Fibroblast of lung (primary cell): ENCODE results near the gene SPAAR. TPM values are rescaled to one million over a fixed set of nuclear protein-coding genes. Genes with fewer than 3 reads are reported as not detected.

Experiments
- DNase-seq, 2 donors: peaks; one replicate each; pipeline versions ENCODE4 v3.0.0 to v3.0.0-alpha.2; 2010; ENCODE audit warnings: low read depth in 2 of 2
- H2AFZ ChIP-seq: 2 replicates; pipeline ENCODE4 v1.5.1; 2012; ENCODE audit warnings: low read length, control low read depth, inconsistent platforms
- H3K27ac ChIP-seq: 2 replicates; pipeline ENCODE4 v1.5.1; 2011; ENCODE audit warnings: low read length, control low read depth; ENCODE audit not compliant: insufficient read depth
- H3K27me3 ChIP-seq: 2 replicates; pipeline ENCODE4 v1.5.1; 2011; ENCODE audit warnings: mild to moderate bottlenecking, low read length; ENCODE audit not compliant: control insufficient read depth, insufficient read depth
- H3K36me3 ChIP-seq: 2 replicates; pipeline ENCODE4 v1.5.1; 2011; ENCODE audit warnings: low read length; ENCODE audit not compliant: control insufficient read depth, insufficient read depth
- H3K4me1 ChIP-seq: 2 replicates; pipeline ENCODE4 v1.5.1; 2011; ENCODE audit warnings: low read length; ENCODE audit not compliant: control insufficient read depth, insufficient read depth; ENCODE audit errors: extremely low read depth
- H3K4me2 ChIP-seq: 2 replicates; pipeline ENCODE4 v1.5.1; 2011; ENCODE audit warnings: low read length, control low read depth; ENCODE audit not compliant: insufficient read depth; ENCODE audit errors: extremely low read depth
- H3K4me3 ChIP-seq, 4 experiments: fragments of 200-600 bp in 1 of 4; sonication (generic) in 1 of 4; replicated peaks in 1 of 4; 2 replicates each; pipeline ENCODE4 v1.5.1; 2011 to 2016; ENCODE audit warnings: low read length in 4 of 4, low read depth in 3 of 4, mild to moderate bottlenecking in 3 of 4, control low read depth in 2 of 4, inconsistent platforms in 1 of 4, mixed read lengths in 1 of 4; ENCODE audit not compliant: insufficient read depth in 1 of 4; ENCODE audit errors: control extremely low read depth in 1 of 4
- H3K79me2 ChIP-seq: 2 replicates; pipeline ENCODE4 v1.5.1; 2012; ENCODE audit warnings: mild to moderate bottlenecking, low read length, inconsistent platforms; ENCODE audit not compliant: control insufficient read depth, insufficient read depth
- H3K9ac ChIP-seq: 2 replicates; pipeline ENCODE4 v1.5.1; 2011; ENCODE audit warnings: mild to moderate bottlenecking, low read length, control low read depth; ENCODE audit not compliant: insufficient read depth
- H3K9me3 ChIP-seq: 2 replicates; pipeline ENCODE4 v1.5.1; 2012; ENCODE audit warnings: low read depth, low read length; ENCODE audit not compliant: control insufficient read depth, insufficient read depth
- H4K20me1 ChIP-seq: 2 replicates; pipeline ENCODE4 v1.5.1; 2011; ENCODE audit warnings: low read length; ENCODE audit not compliant: control insufficient read depth, insufficient read depth; ENCODE audit errors: extremely low read depth
- CTCF ChIP-seq, 2 donors: IDR thresholded peaks in 1 of 2; conservative IDR thresholded peaks in 1 of 2; 1 replicate in 1 of 2; 2 replicates in 1 of 2; pipeline ENCODE4 v1.5.1; 2011 to 2012; ENCODE audit warnings: low read length in 2 of 2, control low read depth in 1 of 2, inconsistent platforms in 1 of 2, low read depth in 1 of 2, mild to moderate bottlenecking in 1 of 2
- EZH2 ChIP-seq: IDR thresholded peaks from 2 replicates; pipeline ENCODE4 v1.5.1; 2012; ENCODE audit warnings: low read length, control low read depth, mild to moderate bottlenecking; ENCODE audit errors: missing control alignments
- polyA minus RNA-seq: library from RNA; depleted of rRNA, polyadenylated mRNA; stranded (reverse); fragments of >200 nt; gene quantifications from 2 replicates; pipeline ENCODE4 v1.2.3, GENCODE V29; 2011; ENCODE audit warnings: low replicate concordance
- polyA plus RNA-seq, 2 donors: library from polyadenylated mRNA; depleted of rRNA in 1 of 2; stranded (reverse) in 1 of 2; unstranded in 1 of 2; fragments of >200 nt; gene quantifications; 2 replicates each; pipeline ENCODE4 v1.2.1, GENCODE V29; 2011 to 2012; ENCODE audit warnings: missing spikeins in 1 of 2
- total RNA-seq: library from RNA; depleted of rRNA; stranded (reverse); fragments of >200 nt; gene quantifications from 2 replicates; pipeline ENCODE4 v1.2.1, GENCODE V29; 2014

SPAAR gene
- under 0.01 and 0.17 TPM in 2 replicates for total RNA-seq
- polyA plus RNA-seq, result 0.34 and 0.41 TPM in 2 replicates
- 0.37 and 0.48 TPM in 2 replicates for polyA plus RNA-seq (2012)
- polyA minus RNA-seq, result not detected in 2 replicates

- peak within 1 kb of the TSS; percentile 49 for H2AFZ ChIP-seq
- no peaks in the 10 kb centered on the region for H3K9me3 ChIP-seq
- H4K20me1 ChIP-seq, result no peaks in the 10 kb centered on the region
- TF ChIP-seq CTCF (conservative IDR thresholded peaks at IDR 0.05 in 1 of 2, IDR thresholded peaks at IDR 0.05 in 1 of 2; ENCODE audit: low read depth in 1 of 2, low read length in 2 of 2), result no peak
- no peak for TF ChIP-seq EZH2
- DNase-seq, result no peak
- no peaks in the 10 kb centered on the region for H3K79me2 ChIP-seq
- peaks cover 45% of the 10 kb centered on the region for H3K4me1 ChIP-seq
- no peaks in the 10 kb centered on the region for H3K27me3 ChIP-seq
- H3K27ac ChIP-seq, result peak within 1 kb of the TSS; percentile 95
- H3K4me2 ChIP-seq, result peak within 1 kb of the TSS; percentile 90
- no peaks in the 10 kb centered on the region for H3K36me3 ChIP-seq
- H3K4me3 ChIP-seq, result peak within 1 kb of the TSS in 1 of 4 experiments; percentile 32
- H3K9ac ChIP-seq, result no peak within 1 kb of the TSS
Observed at GRCh38 chr9:35909274-35909673, at the start of gene SPAAR. TSS of gene SPAAR (plus strand) at chr9:35909490. CDS start at chr9:35910464, 974 bp downstream.

- Histone ChIP-seq H3K36me3 (no peaks in the 10 kb centered on the region), H3K9me3 (no peaks in the 10 kb centered on the region), H3K4me1 (no peaks in the 10 kb centered on the region), H2AFZ (no peak overlapping the region), H3K27ac (no peak overlapping the region), H4K20me1 (no peaks in the 10 kb centered on the region), H3K79me2 (no peaks in the 10 kb centered on the region), H3K4me3 (no peak overlapping the region), H3K4me2 (no peak overlapping the region), H3K9ac (no peak overlapping the region), H3K27me3 (peaks cover 30% of the 10 kb centered on the region)
- TF ChIP-seq CTCF (conservative IDR thresholded peaks at IDR 0.05 in 1 of 2, IDR thresholded peaks at IDR 0.05 in 1 of 2; ENCODE audit: low read depth in 1 of 2, low read length in 2 of 2) (no peak), EZH2 (no peak)
- no peak for DNase-seq
Observed at GRCh38 chr9:35859990-35860339, 49.3 kb upstream of the SPAAR start.

GRCh38 chr9:35861161-35861897 lies 48.0 kb upstream of the SPAAR start:
- no peak overlapping the region for H3K4me3 ChIP-seq
- H3K4me2 ChIP-seq, result no peak overlapping the region
- H3K36me3 ChIP-seq, result no peaks in the 10 kb centered on the region
- H3K27me3 ChIP-seq, result peaks cover 30% of the 10 kb centered on the region
- no peaks in the 10 kb centered on the region for H3K9me3 ChIP-seq
- H2AFZ ChIP-seq, result no peak overlapping the region
- H3K9ac ChIP-seq, result no peak overlapping the region
- TF ChIP-seq CTCF (conservative IDR thresholded peaks at IDR 0.05 in 1 of 2, IDR thresholded peaks at IDR 0.05 in 1 of 2; ENCODE audit: low read depth in 1 of 2, low read length in 2 of 2) (no peak), EZH2 (no peak)
- H4K20me1 ChIP-seq, result no peaks in the 10 kb centered on the region
- no peaks in the 10 kb centered on the region for H3K4me1 ChIP-seq
- no peaks in the 10 kb centered on the region for H3K79me2 ChIP-seq
- DNase-seq, result no peak
- H3K27ac ChIP-seq, result no peak overlapping the region
